ENCODE data around the gene PKP4.
"Not testable (repeated sequence)": the region's sequence is repeated elsewhere in the genome, so short reads cannot be mapped to it uniquely, and the experiment has no call there.

Gene PKP4

DNA sequence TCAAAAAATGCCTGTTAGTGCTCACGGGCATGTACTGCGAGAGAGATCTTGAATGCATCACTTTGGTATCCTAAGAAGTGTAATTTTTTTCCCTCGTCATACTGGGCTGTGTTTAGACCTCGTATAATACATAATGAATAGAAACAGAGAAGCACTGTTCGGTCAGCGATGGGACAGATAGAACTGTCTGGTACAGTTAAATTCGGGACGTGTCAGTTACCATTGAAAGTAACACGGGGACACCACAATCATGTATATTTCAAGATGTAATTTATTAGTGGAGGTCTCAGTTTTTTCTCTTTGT, 1.8 kb downstream of the PKP4 start:
- Mint-ChIP-seq H3K9me3 (no peaks in the 10 kb centered on the region), H3K27ac (no peak overlapping the region)
- DNase-seq: no peak

GRCh38 chr2:158459161-158460003, 2.6 kb downstream of the PKP4 start:
- Mint-ChIP-seq H3K27ac (no peak overlapping the region), H3K27me3 (peaks cover 9% of the 10 kb centered on the region), H3K9me3 (no peaks in the 10 kb centered on the region), H3K4me3 (peak overlapping the region; percentile 93), H3K36me3 (ENCODE audit: low read depth) (peaks cover 10% of the 10 kb centered on the region), H3K4me1 (ENCODE audit: low read depth) (peaks cover 29% of the 10 kb centered on the region)
- no peak for DNase-seq

More for the DNA sequence above, 1.8 kb downstream of the PKP4 start:
- Mint-ChIP-seq H3K4me3 (peak overlapping the region; percentile 93), H3K36me3 (ENCODE audit: low read depth) (peaks cover 10% of the 10 kb centered on the region), H3K27me3 (peaks cover 12% of the 10 kb centered on the region), H3K4me1 (ENCODE audit: low read depth) (peaks cover 28% of the 10 kb centered on the region)

GRCh38 chr2:158460632-158461297, 4.0 kb downstream of the PKP4 start:
- peaks cover 33% of the 10 kb centered on the region for H3K4me1 Mint-ChIP-seq (ENCODE audit: low read depth)
- no peaks in the 10 kb centered on the region for H3K9me3 Mint-ChIP-seq
- H3K27me3 Mint-ChIP-seq: peaks cover 5% of the 10 kb centered on the region
- H3K4me3 Mint-ChIP-seq: no peak overlapping the region
- no peak overlapping the region for H3K27ac Mint-ChIP-seq
- H3K36me3 Mint-ChIP-seq (ENCODE audit: low read depth): peaks cover 10% of the 10 kb centered on the region
- DNase-seq: no peak

DNA sequence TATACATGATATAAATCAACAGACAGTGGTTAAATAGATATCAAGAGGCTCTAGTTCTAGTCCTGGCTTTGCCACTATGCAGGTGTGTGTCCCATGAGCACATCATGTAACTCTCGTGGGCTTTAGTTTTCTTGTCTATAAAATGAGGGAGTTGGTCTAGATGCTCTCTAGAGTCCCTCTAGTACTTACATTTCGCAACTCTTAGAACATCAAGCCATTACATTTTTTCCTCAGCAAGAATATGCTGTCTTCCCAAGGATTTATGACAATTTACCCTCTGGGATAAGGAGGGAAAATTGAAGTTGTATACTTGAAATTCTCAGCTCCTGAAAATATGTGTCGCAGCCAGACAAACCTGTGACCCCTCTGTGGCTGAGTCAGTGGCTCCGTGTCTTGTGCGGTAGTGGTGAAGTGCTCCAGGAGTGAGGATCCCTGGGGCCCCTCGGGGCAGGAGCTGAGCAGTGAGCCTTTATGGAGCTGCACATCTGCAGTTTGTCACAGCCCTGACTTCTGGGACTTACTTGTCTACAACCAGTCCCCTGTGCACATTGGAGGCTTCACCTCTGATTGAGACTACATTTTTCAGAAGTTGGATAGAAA, 6.8 kb downstream of the PKP4 start:
- H3K36me3 Mint-ChIP-seq (ENCODE audit: low read depth): no peaks in the 10 kb centered on the region
- H3K4me1 Mint-ChIP-seq (ENCODE audit: low read depth): peaks cover 20% of the 10 kb centered on the region
- H3K27me3 Mint-ChIP-seq: peaks cover under 1% of the 10 kb centered on the region
- no peak overlapping the region for H3K27ac Mint-ChIP-seq
- H3K9me3 Mint-ChIP-seq: no peaks in the 10 kb centered on the region
- DNase-seq: no peak
- H3K4me3 Mint-ChIP-seq: no peak overlapping the region

DNA sequence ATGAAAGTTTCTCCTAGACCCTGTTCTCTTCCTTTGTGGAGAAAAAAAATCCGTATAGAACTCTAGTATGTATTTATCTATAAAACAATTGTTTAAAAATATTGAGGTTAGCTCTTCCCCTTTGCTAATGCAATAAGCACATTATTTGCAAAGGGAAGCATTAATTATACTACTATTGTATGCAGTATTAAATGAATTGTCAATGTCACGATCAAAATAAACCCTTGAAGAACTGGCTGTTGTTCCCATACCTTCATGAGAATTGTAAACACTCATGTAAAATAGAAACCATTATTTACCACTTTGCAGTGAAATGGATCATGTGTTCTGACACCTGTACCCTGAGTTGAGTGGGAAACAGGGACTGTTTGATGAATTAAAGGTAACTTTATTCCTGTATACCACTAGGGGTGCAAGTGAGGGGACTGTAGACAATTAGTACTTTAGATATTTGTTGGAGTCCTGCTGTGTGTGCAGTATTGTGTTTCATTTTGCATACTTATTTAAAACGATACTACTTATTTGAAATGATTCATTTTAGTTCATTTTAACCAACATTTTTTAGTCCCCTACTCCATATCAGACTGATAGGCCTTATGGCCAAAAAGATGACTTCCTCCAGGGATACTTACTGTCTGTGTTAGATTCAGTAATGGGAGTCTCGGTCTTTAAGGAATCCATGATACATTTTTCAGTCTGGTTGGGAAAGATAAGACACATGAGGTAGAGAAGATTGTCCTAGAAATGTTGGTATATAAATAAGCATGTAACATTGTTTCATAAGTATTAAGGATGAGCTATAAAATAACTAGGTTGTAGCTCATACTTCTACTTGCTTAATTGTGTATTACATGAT, 7.9 kb downstream of the PKP4 start:
- H3K27me3 Mint-ChIP-seq: no peaks in the 10 kb centered on the region
- DNase-seq: no peak

DNA sequence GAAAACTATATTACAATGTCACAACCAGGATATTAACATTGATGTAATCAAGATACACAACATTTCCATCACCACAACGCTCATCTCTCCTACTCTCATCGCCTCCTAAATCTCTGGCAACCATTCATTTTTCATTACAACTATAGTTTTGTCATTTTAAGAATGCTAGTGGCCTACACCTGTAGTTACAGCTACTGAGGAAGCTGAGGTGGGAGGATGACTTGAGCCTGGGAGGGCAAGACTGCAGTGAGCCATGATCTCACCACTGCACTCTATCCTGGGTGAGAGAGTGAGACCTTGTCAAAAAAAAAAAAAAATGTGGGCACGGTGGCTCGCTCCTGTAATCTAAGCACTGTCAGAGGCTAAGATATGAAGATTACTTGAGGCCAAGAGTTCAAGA, 10.5 kb downstream of the PKP4 start:
- Mint-ChIP-seq H3K4me3 (no peak overlapping the region), H3K27me3 (no peaks in the 10 kb centered on the region), H3K36me3 (ENCODE audit: low read depth) (peaks cover 16% of the 10 kb centered on the region), H3K4me1 (ENCODE audit: low read depth) (peaks cover 6% of the 10 kb centered on the region), H3K27ac (no peak overlapping the region), H3K9me3 (no peaks in the 10 kb centered on the region)
- no peak for DNase-seq

More for the DNA sequence above, 7.9 kb downstream of the PKP4 start:
- Mint-ChIP-seq H3K4me1 (ENCODE audit: low read depth) (peaks cover 18% of the 10 kb centered on the region), H3K36me3 (ENCODE audit: low read depth) (peaks cover 4% of the 10 kb centered on the region), H3K9me3 (no peaks in the 10 kb centered on the region), H3K27ac (no peak overlapping the region), H3K4me3 (no peak overlapping the region)

DNA sequence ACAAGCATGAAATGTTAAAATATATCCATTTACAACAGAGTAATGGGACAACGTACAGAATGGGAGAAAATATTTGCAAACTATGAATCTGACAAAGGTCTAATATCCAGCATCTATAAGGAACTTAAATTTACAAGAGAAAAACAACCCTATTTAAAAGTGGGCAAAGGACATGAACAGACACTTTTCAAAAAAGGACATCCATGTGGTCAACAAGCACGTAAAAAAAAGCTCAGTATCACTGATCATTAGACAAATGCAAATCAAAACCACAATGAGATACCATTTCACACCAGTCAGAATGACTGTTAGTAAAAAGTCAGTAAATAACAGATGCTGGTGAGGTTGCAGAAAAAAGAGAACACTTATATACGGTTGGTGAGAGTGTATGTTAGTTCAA, 16.1 kb downstream of the PKP4 start:
- H3K4me3 Mint-ChIP-seq, H3K27me3 Mint-ChIP-seq, H3K27ac Mint-ChIP-seq, DNase-seq, H3K9me3 Mint-ChIP-seq: not testable (repeated sequence)
- H3K4me1 Mint-ChIP-seq (ENCODE audit: low read depth): peaks cover 15% of the 10 kb centered on the region
- H3K36me3 Mint-ChIP-seq (ENCODE audit: low read depth): peaks cover 20% of the 10 kb centered on the region

DNA sequence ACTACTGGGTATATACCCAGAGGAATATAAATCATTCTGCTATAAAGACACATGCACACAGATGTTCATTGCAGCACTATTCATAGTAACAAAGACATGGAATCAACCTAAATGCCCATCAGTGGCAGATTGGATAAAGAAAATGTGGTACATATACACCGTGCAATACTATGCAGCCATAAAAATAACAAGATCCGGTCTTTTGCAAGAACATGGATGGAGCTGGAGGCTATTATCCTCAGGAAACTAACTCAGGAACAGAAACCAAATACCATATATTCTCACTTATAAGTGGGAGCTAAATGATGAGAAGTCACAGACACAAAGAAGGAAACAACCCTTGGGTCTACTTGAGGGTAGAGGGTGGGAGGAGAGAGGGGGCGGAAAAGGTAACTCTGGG, 16.5 kb downstream of the PKP4 start:
- not testable (repeated sequence) for H3K27ac Mint-ChIP-seq, H3K4me3 Mint-ChIP-seq, H3K9me3 Mint-ChIP-seq, H3K27me3 Mint-ChIP-seq, DNase-seq
- peaks cover 20% of the 10 kb centered on the region for H3K36me3 Mint-ChIP-seq (ENCODE audit: low read depth)
- peaks cover 19% of the 10 kb centered on the region for H3K4me1 Mint-ChIP-seq (ENCODE audit: low read depth)

GRCh38 chr2:158473719-158474392, 17.1 kb downstream of the PKP4 start:
- H3K4me3 Mint-ChIP-seq: no peak overlapping the region
- H3K9me3 Mint-ChIP-seq: no peaks in the 10 kb centered on the region
- peaks cover 23% of the 10 kb centered on the region for H3K4me1 Mint-ChIP-seq (ENCODE audit: low read depth)
- no peak for DNase-seq
- H3K36me3 Mint-ChIP-seq (ENCODE audit: low read depth): peaks cover 20% of the 10 kb centered on the region
- H3K27ac Mint-ChIP-seq: no peak overlapping the region
- no peaks in the 10 kb centered on the region for H3K27me3 Mint-ChIP-seq

DNA sequence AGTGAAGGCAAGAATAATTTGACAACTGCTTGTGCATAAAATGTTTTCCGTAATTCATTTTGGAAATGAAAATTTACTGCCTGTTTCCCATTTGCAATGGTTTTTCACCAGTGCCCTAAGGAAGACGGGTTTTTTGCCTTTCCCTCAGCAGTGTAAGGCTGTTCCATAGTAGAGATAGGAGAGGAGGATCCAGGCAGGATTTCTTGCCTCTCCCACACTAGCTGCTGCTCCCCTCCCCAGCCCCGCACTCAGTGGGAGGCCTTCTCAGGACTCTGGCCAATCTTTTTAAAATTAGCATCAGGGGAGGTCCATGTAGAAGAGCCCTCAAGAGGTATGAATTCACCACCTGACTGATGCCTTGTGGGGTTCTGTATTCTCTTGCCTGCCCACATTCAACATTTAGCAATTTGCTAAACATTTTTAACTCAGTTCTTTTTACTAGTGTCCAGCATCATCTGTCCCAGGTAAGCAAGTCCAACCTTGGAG, 17.8 kb downstream of the PKP4 start:
- not testable (repeated sequence) for H3K4me3 Mint-ChIP-seq, H3K9me3 Mint-ChIP-seq, DNase-seq, H3K27ac Mint-ChIP-seq, H3K27me3 Mint-ChIP-seq
- Mint-ChIP-seq H3K36me3 (ENCODE audit: low read depth) (peaks cover 17% of the 10 kb centered on the region), H3K4me1 (ENCODE audit: low read depth) (peaks cover 23% of the 10 kb centered on the region)

- DNase-seq: no peak
- H3K27me3 Mint-ChIP-seq: no peaks in the 10 kb centered on the region
- H3K9me3 Mint-ChIP-seq: no peaks in the 10 kb centered on the region
- no peak overlapping the region for H3K4me3 Mint-ChIP-seq
- peaks cover 25% of the 10 kb centered on the region for H3K4me1 Mint-ChIP-seq (ENCODE audit: low read depth)
- peaks cover 6% of the 10 kb centered on the region for H3K36me3 Mint-ChIP-seq (ENCODE audit: low read depth)
- H3K27ac Mint-ChIP-seq: peak overlapping the region; percentile 86
These were observed 20.4 kb downstream of the PKP4 start for GRCh38 chr2:158477202-158477601.

DNA sequence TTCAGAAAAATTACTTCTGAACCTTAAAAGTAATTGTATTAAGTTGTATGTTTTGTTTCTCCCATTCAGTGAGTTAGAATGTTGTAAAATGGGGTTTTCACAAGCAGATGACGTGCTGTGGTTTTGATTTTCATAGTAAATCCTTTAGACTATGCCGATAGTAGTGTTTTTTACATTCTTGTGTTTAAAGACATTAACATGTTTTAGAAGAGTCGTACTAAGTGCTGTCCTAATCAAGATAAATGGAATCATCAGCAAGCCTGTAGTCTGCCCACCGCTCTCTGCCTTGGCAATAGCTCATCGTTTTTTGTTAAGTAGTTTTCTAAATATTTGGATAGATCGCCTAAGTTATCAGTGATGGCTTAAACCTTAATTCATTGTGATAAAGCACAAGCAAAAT, 21.5 kb downstream of the PKP4 start:
- no peak overlapping the region for H3K4me3 Mint-ChIP-seq
- peaks cover 25% of the 10 kb centered on the region for H3K4me1 Mint-ChIP-seq (ENCODE audit: low read depth)
- no peaks in the 10 kb centered on the region for H3K27me3 Mint-ChIP-seq
- no peaks in the 10 kb centered on the region for H3K9me3 Mint-ChIP-seq
- no peak overlapping the region for H3K27ac Mint-ChIP-seq
- peaks cover 2% of the 10 kb centered on the region for H3K36me3 Mint-ChIP-seq (ENCODE audit: low read depth)
- DNase-seq: no peak

DNA sequence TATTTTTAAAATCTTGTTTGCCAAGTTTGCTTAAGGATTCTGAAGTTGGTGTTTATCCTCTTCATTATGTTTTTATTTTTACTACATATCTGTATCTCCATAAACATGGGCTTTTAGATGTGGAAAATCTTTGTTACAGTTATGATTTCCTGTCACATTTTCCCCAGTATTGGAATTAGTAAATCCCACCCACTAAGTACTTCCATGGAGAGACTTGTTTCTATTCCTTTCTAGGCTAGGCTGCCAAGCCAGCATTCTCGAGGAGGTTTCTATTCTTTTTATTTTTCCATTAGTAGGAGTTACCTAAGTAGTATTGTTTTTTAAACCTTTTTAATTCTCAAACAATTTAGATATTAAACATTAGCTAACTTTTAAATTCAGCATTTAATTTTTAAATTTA, 22.1 kb downstream of the PKP4 start:
- H3K4me1 Mint-ChIP-seq (ENCODE audit: low read depth): peaks cover 25% of the 10 kb centered on the region
- H3K4me3 Mint-ChIP-seq: no peak overlapping the region
- H3K9me3 Mint-ChIP-seq: no peaks in the 10 kb centered on the region
- peaks cover 2% of the 10 kb centered on the region for H3K36me3 Mint-ChIP-seq (ENCODE audit: low read depth)
- no peak for DNase-seq
- no peak overlapping the region for H3K27ac Mint-ChIP-seq
- H3K27me3 Mint-ChIP-seq: no peaks in the 10 kb centered on the region

- no peak for DNase-seq
- H3K27ac Mint-ChIP-seq: no peak overlapping the region
- no peaks in the 10 kb centered on the region for H3K27me3 Mint-ChIP-seq
- H3K4me1 Mint-ChIP-seq (ENCODE audit: low read depth): peaks cover 33% of the 10 kb centered on the region
- no peaks in the 10 kb centered on the region for H3K9me3 Mint-ChIP-seq
- peaks cover 2% of the 10 kb centered on the region for H3K36me3 Mint-ChIP-seq (ENCODE audit: low read depth)
- no peak overlapping the region for H3K4me3 Mint-ChIP-seq
These were observed 24.4 kb downstream of the PKP4 start for GRCh38 chr2:158481116-158481515.

Data from activated T-cell treated with anti-CD3 and anti-CD28 coated beads, Interleukin-2, amount 50 U/mL, for 24 hours (primary cell).